ENCODE data around the gene CDC7.

CDC7 gene

DNA sequence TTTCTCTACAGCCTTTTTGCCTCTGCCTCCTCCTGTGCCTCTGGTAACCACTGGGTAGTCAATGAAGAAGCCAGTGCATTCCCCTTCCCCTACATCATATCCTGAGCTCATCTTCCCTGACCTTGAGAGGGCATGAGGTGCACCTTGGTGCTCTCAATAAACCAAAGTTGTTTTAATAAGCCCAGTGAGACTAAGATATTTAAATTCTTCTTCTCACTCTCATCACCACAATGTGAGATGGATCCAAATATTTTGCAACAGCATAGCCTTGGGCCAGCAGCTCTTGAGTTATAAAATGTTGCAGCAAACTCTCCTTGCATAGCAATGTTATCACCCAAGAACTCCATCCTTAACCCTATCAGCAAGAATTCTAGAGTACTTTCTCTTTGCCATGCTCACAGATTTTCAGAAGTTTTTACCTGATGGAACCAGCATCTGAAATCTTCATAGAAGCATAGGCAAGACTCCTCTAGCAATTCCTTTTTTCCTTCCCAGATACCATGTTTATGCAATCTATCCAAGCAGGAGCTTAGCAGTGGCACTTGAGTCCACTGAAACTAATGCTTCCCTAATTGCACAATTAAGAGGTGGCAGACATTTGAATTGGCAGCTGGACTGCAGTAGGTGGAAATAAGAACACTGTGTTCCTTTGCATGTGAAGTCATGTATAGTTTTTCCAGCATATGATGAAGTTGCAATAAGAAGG lies 36.8 kb downstream of the CDC7 start:
- TF ChIP-seq TCF12 (IDR thresholded peaks at IDR 0.05; ENCODE audit: low read depth) (no peak), TAF1 (IDR thresholded peaks at IDR 0.05; ENCODE audit: low read depth) (no peak), EGR1 (IDR thresholded peaks at IDR 0.05) (no peak), RAD21 (IDR thresholded peaks at IDR 0.05; ENCODE audit: low read depth) (no peak), TEAD4 (IDR thresholded peaks at IDR 0.05) (no peak), EP300 (IDR thresholded peaks at IDR 0.05; ENCODE audit: borderline replicate concordance) (no peak), CEBPB (IDR thresholded peaks at IDR 0.05) (no peak), NFIC (IDR thresholded peaks at IDR 0.05) (no peak), FOXM1 (IDR thresholded peaks at IDR 0.05; ENCODE audit: borderline replicate concordance, low read depth) (no peak), YY1 (IDR thresholded peaks at IDR 0.05; ENCODE audit: low read depth) (no peak), ZBTB7A (IDR thresholded peaks at IDR 0.05; ENCODE audit: low read depth) (no peak), CREB1 (IDR thresholded peaks at IDR 0.05; ENCODE audit: low read depth) (no peak)
- TF ChIP-seq, protein P1, sequence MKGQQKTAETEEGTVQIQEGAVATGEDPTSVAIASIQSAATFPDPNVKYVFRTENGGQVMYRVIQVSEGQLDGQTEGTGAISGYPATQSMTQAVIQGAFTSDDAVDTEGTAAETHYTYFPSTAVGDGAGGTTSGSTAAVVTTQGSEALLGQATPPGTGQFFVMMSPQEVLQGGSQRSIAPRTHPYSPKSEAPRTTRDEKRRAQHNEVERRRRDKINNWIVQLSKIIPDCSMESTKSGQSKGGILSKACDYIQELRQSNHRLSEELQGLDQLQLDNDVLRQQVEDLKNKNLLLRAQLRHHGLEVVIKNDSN (IDR thresholded peaks at IDR 0.05): no peak
- TF ChIP-seq, protein P2, sequence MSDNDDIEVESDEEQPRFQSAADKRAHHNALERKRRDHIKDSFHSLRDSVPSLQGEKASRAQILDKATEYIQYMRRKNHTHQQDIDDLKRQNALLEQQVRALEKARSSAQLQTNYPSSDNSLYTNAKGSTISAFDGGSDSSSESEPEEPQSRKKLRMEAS (IDR thresholded peaks at IDR 0.05): no peak
- TF ChIP-seq, protein P3, sequence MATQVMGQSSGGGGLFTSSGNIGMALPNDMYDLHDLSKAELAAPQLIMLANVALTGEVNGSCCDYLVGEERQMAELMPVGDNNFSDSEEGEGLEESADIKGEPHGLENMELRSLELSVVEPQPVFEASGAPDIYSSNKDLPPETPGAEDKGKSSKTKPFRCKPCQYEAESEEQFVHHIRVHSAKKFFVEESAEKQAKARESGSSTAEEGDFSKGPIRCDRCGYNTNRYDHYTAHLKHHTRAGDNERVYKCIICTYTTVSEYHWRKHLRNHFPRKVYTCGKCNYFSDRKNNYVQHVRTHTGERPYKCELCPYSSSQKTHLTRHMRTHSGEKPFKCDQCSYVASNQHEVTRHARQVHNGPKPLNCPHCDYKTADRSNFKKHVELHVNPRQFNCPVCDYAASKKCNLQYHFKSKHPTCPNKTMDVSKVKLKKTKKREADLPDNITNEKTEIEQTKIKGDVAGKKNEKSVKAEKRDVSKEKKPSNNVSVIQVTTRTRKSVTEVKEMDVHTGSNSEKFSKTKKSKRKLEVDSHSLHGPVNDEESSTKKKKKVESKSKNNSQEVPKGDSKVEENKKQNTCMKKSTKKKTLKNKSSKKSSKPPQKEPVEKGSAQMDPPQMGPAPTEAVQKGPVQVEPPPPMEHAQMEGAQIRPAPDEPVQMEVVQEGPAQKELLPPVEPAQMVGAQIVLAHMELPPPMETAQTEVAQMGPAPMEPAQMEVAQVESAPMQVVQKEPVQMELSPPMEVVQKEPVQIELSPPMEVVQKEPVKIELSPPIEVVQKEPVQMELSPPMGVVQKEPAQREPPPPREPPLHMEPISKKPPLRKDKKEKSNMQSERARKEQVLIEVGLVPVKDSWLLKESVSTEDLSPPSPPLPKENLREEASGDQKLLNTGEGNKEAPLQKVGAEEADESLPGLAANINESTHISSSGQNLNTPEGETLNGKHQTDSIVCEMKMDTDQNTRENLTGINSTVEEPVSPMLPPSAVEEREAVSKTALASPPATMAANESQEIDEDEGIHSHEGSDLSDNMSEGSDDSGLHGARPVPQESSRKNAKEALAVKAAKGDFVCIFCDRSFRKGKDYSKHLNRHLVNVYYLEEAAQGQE (IDR thresholded peaks at IDR 0.05; ENCODE audit: low read depth): no peak

DNA sequence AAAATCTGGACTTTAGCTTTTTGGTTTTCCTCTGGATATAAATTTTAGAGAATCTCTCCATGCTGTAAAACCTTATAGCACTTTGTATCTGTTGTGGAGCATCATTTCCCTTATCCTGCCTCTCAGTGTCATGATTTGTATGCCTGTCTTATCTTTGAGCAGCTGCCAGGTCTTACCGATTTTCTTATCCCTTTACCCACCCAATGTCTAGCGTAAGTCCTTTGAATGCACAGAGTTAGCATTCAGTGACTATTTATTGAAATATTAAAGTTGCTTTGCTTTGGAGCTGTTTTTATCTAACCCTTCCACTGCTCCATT lies 37.3 kb downstream of the CDC7 start:
- TF ChIP-seq FOXM1 (IDR thresholded peaks at IDR 0.05; ENCODE audit: borderline replicate concordance, low read depth) (no peak), TEAD4 (IDR thresholded peaks at IDR 0.05) (no peak), TCF12 (IDR thresholded peaks at IDR 0.05; ENCODE audit: low read depth) (no peak), CEBPB (IDR thresholded peaks at IDR 0.05) (no peak), EP300 (IDR thresholded peaks at IDR 0.05; ENCODE audit: borderline replicate concordance) (no peak), CREB1 (IDR thresholded peaks at IDR 0.05; ENCODE audit: low read depth) (no peak), NFIC (IDR thresholded peaks at IDR 0.05) (no peak), TAF1 (IDR thresholded peaks at IDR 0.05; ENCODE audit: low read depth) (no peak), YY1 (IDR thresholded peaks at IDR 0.05; ENCODE audit: low read depth) (no peak)
- TF ChIP-seq, protein P3 (IDR thresholded peaks at IDR 0.05; ENCODE audit: low read depth): no peak
- TF ChIP-seq, protein P2 (IDR thresholded peaks at IDR 0.05): no peak
- TF ChIP-seq, protein P1 (IDR thresholded peaks at IDR 0.05): no peak

DNA sequence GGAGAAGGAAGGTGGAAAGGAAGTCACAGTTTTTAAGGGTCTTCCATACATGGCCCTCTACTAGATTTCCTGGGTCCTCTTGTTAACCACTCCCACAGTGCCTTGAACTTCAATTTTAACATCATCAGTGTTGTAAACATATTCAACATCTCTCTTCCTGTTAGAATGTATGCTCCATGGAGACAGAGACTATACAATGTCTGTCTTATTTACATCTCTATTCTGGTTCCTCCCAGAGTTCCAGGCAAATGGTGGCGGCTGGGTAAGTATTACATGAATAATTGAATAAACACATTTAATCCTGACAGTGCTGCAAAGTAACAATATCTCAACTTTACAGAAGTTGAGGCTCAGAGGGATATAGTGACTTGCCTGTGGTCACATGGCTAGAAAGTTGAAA lies 40.3 kb downstream of the CDC7 start:
- TF ChIP-seq, protein P2 (IDR thresholded peaks at IDR 0.05): no peak
- TF ChIP-seq CEBPB (IDR thresholded peaks at IDR 0.05) (no peak), NFIC (IDR thresholded peaks at IDR 0.05) (no peak), TCF12 (IDR thresholded peaks at IDR 0.05; ENCODE audit: low read depth) (no peak)

DNA sequence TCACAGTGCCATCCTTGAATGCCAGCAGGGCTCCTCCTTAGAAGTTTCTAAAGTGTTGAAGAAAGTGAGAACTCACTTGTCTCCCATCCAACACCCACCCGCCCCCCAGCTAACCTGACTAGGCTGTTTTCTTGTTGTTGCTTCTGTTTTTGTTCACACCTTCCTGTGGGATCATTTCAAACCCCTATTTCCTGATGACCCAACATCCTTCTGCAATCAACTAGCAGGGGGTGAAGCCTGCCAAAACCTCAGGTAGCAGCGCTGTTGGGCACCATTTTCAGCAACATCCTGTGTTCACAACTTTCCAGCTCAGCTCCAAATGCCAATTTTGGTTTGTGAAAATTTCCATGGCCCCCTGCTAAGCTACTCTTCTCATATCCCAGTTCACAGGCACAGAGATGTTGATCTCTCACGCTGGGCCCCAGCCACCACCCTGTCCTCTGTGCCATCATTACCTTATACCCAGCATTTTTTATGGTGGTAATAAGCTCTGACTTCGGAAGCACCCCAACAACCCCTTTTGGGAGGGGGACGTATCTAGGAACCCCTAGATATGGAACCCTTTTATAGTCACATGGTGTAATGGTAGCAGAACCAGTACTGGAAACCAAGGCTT lies 41.4 kb downstream of the CDC7 start:
- TF ChIP-seq RAD21 (IDR thresholded peaks at IDR 0.05; ENCODE audit: low read depth): no peak
- no peak for TF ChIP-seq TCF12 (IDR thresholded peaks at IDR 0.05; ENCODE audit: low read depth)
- TF ChIP-seq, protein P3 (IDR thresholded peaks at IDR 0.05; ENCODE audit: low read depth): no peak
- no peak for TF ChIP-seq ZBTB7A (IDR thresholded peaks at IDR 0.05; ENCODE audit: low read depth)
- TF ChIP-seq TAF1 (IDR thresholded peaks at IDR 0.05; ENCODE audit: low read depth): no peak
- no peak for TF ChIP-seq CEBPB (IDR thresholded peaks at IDR 0.05)
- no peak for TF ChIP-seq YY1 (IDR thresholded peaks at IDR 0.05; ENCODE audit: low read depth)
- TF ChIP-seq EP300 (IDR thresholded peaks at IDR 0.05; ENCODE audit: borderline replicate concordance): no peak

Measured in Ishikawa (cell line).